Epithelial cell of esophagus (primary cell): ENCODE measurements around the gene ADRM1.

ENCODE experiments used
- DNase-seq: peaks from one replicate; pipeline ENCODE4 v3.0.0; 2010; ENCODE audit warnings: low read depth
- H3K4me3 ChIP-seq: 2 replicates; pipeline ENCODE4 v1.5.1; 2011; ENCODE audit warnings: mild to moderate bottlenecking, low read length, control low read depth
- TF ChIP-seq, protein P1 (sequence below): IDR thresholded peaks from 2 replicates; pipeline ENCODE4 v1.5.1; 2011; ENCODE audit warnings: low read depth, mild to moderate bottlenecking, low read length, control low read depth, inconsistent platforms; ENCODE audit not compliant: insufficient read depth; ENCODE audit errors: missing control alignments

ADRM1 gene

DNA sequence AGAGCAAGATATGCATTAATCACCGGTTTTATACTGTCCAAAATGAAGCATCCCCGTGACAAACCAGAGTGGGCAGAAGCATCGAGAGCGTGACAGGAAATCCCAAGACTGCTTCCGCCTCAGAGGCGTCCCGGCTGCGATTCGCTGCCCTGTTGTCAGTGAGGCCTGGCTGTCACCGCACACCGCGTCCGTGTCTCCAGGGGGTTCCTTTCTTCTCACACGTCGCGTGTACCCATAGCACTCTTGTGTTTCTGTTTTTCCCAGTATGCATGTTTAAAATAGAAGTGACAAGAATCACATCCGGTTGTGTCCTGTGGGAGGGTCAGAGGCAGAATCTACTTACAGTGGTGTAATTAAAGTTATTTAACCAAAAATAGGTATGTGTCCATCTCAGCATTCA lies 8.3 kb upstream of the ADRM1 start:
- no peak for DNase-seq
- TF ChIP-seq, protein P1, sequence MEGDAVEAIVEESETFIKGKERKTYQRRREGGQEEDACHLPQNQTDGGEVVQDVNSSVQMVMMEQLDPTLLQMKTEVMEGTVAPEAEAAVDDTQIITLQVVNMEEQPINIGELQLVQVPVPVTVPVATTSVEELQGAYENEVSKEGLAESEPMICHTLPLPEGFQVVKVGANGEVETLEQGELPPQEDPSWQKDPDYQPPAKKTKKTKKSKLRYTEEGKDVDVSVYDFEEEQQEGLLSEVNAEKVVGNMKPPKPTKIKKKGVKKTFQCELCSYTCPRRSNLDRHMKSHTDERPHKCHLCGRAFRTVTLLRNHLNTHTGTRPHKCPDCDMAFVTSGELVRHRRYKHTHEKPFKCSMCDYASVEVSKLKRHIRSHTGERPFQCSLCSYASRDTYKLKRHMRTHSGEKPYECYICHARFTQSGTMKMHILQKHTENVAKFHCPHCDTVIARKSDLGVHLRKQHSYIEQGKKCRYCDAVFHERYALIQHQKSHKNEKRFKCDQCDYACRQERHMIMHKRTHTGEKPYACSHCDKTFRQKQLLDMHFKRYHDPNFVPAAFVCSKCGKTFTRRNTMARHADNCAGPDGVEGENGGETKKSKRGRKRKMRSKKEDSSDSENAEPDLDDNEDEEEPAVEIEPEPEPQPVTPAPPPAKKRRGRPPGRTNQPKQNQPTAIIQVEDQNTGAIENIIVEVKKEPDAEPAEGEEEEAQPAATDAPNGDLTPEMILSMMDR = no peak
- H3K4me3 ChIP-seq = no peak overlapping the region

DNA sequence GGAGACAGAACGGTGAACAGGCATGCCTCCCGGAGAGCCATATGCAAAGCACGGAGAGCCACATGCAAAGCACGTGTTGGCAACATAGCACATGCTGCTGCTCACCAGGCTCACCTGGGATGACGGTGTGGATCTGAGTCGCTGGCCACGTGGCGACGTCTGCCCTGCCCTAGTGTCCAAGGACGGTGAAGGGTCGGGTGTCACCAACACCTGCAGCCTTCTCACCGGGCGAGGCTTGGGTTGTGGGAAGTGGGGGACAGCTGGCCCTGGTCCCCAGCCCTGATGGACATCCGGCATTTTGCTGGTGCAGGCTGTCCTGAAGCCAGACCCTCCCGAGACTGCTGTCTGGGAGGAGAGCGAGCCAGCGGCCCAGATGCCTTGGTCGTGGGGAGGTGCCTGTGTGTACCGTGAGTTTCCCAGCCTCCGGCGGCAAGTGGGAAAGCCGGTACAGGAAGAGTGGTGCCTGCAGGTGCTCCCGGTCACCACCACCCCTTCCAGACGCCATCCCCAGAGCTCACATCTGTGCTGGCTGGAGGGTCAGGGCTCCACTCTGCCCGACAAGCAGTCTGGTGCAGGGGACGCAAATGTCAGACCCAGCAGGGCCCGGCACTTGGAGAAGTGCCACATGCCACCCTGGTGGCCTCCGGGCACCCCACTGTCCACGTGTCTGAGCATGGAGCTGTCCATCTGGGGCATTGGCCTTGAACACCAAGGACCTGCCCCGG lies 5.9 kb upstream of the ADRM1 start:
- DNase-seq = no peak
- TF ChIP-seq, protein P1 = no peak
- H3K4me3 ChIP-seq = no peak overlapping the region

DNA sequence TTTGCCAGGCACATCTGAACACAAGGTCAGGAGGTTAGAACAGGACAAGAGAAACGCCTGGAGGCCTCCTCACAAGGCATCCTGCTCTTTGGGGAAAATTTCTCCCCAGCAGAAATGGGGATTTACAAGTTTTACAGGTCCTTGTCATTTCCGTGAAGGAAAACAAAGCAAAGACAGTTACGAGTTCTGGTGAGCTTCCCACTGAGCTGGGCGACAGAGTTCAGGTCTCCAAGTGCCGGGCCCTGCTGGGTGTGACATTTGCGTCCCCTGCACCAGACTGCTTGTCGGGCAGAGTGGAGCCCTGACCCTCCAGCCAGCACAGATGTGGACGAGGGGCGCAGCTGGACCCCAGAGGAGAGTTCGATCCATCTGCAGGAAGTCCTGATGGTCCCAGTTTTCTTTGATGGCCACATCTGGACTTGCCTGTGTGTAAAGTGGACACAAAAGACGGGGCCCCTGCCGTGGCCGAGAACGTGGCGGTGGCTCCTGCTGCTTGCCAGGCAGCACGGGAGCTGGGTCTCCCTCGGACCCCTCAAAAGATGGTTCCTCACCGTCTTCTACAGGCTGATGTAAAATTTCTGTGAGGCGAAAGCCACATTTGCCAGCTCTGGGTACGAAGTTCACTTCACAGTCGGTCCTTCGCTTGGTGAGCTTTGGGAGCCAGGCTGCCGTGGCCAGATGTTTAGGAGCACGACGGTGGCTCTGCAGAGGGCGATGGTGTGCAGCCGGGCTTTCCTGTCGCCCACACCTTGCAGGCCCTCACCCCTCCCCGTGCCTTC lies 5.2 kb upstream of the ADRM1 start:
- TF ChIP-seq, protein P1 = no peak
- no peak overlapping the region for H3K4me3 ChIP-seq
- DNase-seq = no peak

DNA sequence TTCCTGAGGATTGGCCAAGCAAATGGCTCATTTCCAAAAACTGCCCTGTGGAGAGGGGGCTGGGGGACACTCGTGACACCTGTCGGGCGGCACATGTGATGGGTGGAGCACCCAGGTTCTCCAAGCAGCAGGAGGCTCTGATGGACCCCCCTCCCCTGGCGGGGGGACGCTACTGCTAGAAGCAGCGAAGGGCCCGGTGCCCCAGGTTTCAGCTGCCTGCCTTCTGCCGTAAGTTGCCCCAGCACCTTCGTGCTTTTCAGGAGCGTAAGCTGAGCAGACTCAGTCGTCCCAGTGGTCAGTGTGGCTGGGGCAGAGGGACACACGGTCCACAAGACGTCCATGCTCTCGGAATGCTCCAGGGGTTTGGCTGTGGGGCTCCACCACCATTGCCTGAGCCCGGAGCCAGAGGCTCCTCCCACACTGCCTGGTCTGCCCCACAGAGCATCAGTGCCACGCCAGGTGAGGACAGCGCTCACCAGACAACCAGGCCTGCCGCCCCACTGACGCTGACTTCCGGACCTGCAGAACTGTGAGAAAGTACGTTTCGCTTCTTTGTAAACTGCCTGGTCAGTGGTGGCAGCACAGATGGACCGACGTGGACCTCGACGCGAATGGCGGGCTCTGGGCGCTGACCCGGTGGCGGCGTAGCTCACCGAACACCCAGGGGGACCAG lies 4.1 kb upstream of the ADRM1 start:
- H3K4me3 ChIP-seq = no peak overlapping the region
- no peak for DNase-seq
- TF ChIP-seq, protein P1 = no peak

DNA sequence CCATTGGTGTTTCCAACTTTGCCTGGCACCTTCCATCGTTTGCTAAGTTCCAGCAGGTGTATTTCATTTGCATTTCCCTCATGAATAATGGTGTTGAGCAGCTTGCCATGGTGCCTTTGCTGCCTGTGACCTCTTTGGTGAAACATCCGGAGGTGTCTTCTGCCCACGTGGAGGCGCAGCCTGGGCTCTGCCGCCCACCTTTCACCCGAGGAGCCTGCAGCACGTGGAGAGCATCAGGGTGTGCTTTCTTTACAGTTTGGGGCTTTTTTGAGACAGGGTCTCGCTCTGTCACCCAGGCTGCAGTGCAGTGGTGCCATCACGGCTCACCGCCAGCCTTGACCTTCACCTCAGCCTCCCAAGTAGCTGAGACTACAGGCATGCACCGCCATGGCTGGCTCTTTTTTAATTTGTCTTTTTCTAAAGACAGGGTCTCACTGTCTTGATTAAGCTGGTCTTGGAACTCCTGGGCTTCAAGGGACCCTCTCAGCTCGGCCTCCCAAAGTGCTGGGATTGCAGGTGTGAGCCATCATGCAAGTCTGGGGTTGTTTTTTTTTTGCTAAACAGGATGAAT lies 3.0 kb upstream of the ADRM1 start:
- DNase-seq = no peak
- no peak overlapping the region for H3K4me3 ChIP-seq
- TF ChIP-seq, protein P1 = no peak

DNA sequence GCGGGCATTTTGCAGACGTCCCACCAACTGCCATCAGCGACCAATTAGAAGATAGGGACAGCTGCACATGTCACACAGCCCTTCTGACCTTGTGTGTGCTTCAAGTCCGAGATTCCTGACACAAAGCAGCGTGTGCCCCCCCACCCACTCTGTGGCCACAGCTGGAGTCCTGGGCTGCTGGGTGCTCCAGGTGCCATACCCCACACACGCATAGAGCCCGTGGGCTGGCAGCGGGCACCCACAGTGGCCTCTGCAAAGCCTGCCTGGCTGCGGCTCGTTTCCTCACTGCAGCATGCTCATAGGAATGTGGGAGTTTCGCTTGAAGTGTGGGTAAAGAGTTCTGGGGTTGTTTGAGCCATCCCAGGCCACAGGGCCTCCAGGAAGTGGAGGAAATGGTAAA lies 2.5 kb upstream of the ADRM1 start:
- DNase-seq = no peak
- H3K4me3 ChIP-seq = no peak overlapping the region
- TF ChIP-seq, protein P1 = no peak
